ENCODE data around the gene CPTP.

CPTP gene

GRCh38 chr1:1347026-1347595 is 22.5 kb downstream of the CPTP start:
- no peak for DNase-seq (ENCODE audit: low read depth in 1 of 2, low spot score in 1 of 2)

- no peak for DNase-seq (ENCODE audit: low read depth in 1 of 2, low spot score in 1 of 2)
These were observed 23.2 kb downstream of the CPTP start for GRCh38 chr1:1347663-1348419.

DNA sequence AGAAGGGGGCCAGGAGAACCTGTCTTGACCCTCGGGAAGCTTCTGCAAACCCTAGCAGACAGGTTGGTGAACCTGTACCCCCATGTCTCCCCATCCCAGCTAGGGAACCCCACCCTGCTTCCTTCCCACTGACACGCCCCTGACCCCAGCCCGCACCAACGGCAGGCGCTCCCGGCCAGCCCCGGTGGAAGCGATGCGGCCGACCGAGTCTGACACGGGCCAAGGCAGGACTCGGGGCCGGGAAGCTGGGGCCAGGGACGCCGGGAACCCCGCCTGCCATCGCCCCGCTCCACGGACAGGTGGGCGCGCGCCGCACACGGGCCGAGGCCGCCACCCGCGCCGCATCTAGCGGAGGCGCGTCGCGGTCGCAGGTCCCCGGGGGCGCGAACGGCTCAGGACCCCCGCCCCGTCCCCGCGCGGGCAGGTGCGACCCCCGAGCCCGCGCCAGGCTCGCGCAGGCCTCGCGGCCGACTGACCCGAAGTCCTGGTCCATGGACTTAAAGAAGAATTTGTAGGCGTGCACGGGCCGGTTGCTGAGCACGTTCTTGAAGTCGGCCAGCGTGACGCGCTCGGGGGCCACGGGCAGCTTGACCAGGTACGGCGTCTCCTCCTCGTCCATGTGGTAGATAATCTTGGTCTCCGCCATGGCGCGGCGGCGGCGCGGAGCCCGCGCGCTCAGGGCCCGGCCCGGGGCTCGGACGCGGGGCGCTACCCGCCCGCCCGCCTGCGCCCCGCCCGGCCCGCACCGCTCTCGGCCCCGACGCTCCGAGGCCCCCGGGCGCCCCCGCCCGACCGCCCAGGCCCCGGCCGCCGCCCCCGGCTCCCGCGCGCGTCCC is 24.0 kb downstream of the CPTP start:
- DNase-seq (ENCODE audit: low read depth in 1 of 2, low spot score in 1 of 2), result no peak

DNA sequence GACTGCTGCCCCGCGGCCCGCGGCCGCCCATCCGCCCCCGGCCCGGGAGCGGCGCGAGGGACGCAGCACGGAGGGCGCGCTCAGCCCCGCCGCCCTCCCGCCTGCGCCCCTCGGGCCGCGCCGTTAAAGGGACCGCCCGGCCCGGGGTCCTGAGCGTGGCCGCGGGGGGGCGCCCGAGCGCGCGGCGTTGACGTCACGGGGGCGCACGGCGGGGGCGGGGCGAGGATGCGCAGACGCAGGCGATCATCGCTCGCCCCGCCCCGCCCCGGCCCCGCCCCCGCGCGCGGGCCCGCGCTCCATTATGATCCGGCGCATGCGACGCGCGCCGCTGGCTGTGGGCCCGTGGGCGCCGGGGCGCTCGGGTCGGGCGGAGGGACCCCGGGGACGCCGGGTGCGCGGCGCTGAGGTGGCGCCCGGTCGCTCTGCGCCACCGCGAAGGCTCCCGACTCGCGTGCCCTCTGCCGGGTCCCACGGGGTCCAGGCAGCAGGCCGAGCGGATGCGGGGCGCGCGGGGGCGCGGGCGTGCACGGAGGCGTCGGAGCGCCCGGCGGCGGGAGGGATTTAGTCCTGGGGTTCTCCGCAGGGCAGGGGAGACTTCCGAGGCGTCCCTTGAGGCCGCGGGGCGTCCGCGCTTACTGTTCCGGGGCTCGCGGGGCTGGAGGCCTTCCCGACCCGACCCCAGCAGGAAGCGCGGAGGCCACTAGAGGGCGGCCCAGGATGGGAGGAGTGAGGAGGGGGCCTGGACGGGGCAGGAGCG is 24.8 kb downstream of the CPTP start, which contains the start of gene DVL1:
DVL1 (minus strand) TSS at position 163 of the 757 bp plus-strand sequence. CDS start 353 bp downstream, outside the sequence.
- DNase-seq (ENCODE audit: low read depth in 1 of 2, low spot score in 1 of 2), result peak; percentile 61 to 67

GRCh38 chr1:1351511-1352427 is 27.2 kb downstream of the CPTP start:
- no peak for DNase-seq (ENCODE audit: low read depth in 1 of 2, low spot score in 1 of 2)

DNA sequence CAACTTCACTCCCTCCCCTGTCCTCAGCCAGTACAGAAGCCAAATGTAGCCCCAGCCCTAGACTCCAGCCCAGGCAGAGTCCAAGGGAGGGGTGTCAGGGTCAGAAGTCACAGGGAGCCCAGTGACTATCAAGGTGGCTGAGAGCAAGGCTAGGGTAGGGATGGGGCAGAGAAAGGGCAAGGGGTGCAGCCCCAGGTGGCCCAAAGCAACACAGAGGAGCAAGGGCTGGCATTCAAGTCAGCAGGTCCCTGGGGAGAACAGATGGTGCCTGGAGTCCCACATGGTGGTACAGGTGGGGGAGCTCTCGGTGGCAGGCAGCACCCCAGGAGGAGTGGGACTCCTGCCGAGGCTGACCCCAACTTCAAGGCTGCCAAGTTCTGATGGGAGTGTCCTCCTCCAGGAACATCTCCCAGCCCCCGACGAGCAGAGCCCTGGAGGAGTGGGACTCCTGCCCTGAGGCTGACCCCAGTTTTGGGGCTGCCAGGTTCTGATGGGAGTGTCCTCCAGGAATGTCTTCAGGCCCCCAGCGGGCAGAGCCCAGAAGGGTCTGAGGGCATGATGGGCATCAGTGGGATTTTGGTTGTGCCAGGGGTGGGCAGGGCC is 28.3 kb downstream of the CPTP start:
- DNase-seq (ENCODE audit: low read depth in 1 of 2, low spot score in 1 of 2), result no peak

DNA sequence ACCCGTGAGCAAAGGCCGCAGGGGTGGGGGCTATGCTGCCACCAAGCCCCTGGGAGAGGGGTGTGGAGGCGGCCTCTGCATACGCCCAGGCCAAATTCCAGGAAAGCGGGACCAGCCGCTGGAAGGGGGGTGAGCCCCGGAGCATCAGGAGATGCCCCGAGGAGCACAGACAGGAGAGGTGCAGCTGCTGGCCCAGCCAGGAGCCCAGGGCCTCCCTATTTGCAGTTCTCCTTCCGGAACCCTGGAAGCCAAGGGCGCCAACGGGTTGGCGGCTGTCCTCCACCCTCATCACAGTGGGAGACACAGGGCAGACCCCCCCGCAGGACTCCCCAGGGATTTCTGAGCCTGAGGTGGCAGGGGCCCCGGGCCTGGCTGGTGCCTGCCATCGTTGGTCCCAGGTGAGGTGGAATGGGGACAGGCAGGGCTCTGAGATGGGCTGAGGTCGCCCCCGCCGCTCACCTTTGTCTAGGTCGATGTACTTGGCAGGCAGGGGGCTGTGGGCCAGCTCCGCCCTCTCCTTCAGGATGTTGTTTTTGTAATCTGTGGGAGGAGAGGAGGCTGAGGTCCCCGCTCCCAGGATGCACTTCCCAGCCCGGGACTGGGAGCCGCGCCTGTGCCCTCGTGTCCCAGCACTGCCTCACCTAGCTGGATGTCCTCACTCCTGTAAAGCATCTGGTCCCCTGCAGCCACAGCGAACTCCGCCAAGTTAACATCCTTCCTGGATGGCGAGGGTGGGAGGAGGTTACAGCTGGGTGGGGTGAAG is 29.0 kb downstream of the CPTP start:
- DNase-seq (ENCODE audit: low read depth in 1 of 2, low spot score in 1 of 2), result no peak

DNA sequence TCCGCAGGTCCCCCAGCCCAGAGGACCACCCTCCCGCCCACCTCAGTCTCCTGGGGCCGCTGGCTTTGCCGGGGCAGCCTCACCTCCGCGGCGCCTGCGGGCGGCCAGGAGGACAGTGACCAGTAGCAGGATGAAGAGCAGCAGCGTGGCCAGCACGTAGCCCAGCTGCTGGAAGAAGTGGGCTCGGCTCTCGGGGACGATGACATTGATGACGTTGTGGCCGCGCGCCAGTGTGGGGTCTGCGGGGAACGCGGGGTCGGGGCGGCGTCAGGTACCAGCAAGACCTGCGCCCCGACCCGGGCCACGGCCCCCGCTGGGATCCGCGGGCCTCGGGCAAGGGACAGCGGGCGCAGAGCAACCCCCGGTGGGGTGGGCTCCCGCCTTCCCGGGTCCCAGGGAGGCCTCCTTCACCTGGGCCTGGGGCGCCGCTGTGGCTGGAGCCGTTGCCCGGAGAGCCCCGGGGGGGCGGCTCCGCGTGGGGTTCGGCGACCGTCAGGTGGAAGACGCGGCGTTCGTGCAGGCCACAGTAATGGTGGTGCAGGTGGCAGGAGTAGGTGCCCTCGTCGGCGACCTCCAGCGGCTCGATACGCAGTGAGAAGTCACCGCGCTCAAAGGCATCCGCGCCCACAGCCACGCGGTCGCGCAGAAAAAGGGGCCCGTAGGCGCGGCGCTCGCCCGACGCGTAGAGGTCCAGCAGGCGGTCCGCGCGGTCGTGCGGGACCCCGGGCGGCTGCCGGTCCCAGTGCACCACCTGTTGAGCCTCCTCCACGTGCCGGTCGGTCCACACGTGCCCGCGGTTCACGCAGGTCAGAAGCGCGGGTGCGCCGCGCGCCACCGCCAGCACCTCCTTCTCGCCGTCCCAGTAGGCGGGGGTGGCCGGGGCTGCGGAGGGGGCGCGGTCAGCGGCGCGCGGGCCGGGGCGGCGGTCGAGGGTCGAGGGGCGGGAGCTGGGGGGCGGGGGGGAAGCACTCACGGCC is 30.0 kb downstream of the CPTP start:
- no peak for DNase-seq (ENCODE audit: low read depth in 1 of 2, low spot score in 1 of 2)

- DNase-seq (ENCODE audit: low read depth in 1 of 2, low spot score in 1 of 2), result no peak
These were observed 30.8 kb downstream of the CPTP start for GRCh38 chr1:1355416-1355815.

- no peak for DNase-seq (ENCODE audit: low read depth in 1 of 2, low spot score in 1 of 2)
These were observed 31.7 kb downstream of the CPTP start for GRCh38 chr1:1356166-1356795.

DNA sequence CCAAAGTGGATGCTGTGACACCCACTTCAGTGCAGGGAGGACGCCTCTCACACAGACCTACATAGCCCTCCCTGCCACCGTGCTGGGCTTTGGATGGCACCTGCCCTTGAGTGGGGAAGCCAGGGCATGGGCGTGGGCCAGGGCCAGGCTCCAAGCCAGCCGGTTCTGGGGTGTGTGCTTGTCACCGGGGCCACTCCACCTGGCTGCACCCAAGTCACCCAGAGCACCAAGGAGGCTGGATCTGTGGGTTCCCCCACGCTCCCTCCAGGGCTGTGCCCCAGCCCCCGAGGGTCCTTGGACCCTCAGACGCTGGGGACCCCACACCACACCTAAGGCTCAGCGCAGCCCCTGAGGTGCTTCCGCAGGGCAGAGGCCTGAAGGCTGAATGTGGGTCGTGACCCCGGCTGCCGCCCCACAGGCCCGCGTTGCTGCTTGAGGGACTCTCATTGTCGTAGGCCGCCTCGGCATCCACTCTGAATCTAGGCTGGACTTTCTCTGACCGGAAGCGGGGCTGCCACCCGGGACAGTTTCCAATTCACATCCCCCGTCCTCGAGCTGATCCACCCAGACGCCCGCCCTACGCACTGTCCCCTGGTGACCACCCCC is 32.3 kb downstream of the CPTP start:
- no peak for DNase-seq (ENCODE audit: low read depth in 1 of 2, low spot score in 1 of 2)

DNA sequence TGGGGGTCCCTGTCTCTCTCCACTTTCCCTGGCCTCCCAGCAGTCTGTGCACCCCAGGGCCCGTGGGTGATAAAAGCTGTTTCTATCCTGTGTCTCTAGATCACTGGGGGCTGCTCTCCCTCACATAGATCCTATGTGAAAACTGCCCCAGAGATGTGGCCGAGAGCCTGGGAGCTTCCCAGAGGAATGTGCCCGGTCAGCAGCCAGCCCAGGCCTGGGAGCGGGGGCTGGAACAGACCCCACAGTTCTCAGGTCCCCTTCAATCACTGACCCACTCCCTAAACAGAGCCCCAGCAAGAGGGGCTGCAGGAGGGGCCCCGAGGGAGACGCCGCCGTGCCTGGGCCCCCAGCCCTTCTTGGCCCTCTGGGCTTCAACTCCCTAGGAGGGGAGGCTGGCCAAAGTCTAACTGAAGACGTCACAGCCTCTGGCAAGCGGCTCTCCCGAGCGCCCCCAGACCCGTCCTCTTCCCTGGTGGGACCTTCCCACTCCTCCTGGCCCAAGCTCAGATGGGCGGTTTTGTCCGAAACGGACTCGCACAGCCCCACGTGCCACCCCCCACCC is 33.4 kb downstream of the CPTP start:
- DNase-seq (ENCODE audit: low read depth in 1 of 2, low spot score in 1 of 2), result no peak

DNA sequence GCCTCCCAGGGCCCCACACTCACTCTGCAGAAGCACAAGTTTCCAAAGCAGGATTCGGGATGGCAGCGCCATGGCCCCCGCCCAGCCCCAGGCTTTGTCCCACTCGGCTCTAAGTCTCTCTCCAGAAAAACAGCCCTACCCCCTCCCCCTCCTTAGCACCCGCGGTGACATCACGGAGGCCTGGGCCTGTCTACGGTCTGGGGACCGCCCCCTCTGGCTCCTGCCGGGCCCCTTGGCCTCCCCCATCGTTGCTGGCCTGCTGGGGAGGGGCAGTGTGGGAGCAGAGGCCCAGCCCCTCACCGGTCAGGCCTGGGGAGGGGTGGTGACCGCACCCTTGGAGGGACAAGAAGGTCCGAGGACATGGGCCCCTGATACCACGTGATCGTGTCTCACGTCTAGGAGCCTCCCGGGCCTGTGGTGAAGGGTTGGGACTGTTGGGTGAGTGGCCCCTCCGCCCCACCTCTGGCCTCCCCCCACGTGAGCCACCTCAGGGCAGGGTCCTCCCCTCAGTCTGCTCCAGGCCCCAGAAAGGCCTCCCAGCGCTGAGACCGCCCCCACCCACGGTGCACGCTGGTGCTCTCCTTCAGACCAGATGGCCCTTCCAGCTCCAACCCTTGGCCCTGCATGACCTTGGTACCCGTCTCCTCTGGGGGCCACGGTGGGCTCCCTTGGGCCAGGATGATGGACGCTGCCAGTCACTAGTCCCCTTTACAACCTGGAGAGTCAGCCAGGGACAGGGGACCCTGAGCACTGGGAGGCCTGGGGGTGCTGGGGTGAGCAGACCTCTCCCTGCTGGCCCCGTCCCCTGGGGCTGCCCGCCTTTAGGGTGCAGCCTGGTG is 34.0 kb downstream of the CPTP start, which contains the start of gene MXRA8:
MXRA8 (minus strand) TSS at position 123 of the 839 bp plus-strand sequence; CDS start at position 72, 51 bp downstream.
- DNase-seq (ENCODE audit: low read depth in 1 of 2, low spot score in 1 of 2), result no peak

DNA sequence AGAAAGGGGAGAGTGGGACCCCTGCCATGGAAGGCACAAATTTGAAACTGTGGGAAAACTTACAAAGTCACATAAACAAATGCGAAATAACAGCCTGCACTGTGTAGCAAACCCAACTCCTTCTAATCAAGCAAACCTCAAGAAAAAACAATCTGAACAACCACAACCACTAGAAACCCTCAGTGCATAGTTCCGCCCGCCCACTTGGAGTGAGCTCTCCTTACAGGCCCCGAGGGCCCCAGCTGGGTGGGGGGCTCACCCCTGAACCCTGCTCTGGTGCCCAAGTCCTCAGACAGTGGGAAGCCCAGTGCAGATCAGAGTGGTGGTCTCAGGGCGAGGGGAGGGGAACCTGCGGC is 34.7 kb downstream of the CPTP start:
- DNase-seq (ENCODE audit: low read depth in 1 of 2, low spot score in 1 of 2), result no peak

DNA sequence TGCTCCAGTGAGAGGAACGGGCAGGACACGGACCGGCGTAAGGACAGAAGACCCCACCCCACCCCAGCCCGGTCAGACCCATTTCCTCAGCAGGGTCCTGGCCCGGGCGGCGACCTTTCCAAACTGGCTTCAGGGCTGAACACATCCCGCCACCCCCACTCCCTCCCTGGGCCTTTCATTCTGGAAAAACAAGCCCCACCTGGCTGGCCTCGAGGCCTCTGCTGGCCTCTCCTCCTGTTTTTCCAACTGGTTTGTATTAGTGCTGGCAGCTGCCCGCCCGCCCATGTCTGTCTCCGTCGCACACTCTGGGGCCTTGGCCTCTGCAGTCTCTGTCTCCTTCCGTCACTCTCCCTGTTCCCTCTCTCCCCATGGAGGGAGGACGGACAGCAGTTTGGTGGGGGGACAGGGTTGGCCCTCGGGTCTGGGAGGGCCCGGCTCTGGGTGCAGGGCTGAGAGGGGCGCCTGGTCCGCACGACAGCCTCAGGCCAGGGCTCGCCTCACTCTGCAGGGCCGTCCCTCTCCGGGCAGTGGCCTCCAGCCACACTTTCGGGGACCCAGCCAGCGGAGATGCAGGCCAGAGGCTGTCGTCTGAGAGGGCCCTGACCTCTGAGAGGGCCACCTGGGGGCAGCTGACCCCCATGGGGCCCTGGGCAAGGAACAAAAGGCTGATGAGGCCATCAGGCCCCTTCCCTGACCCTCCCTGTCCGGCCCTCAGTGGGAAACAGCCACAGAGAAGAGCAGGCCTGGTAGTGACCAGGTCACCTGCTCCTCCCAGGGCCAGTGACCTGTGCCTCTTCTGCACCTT is 35.3 kb downstream of the CPTP start:
- DNase-seq (ENCODE audit: low read depth in 1 of 2, low spot score in 1 of 2), result no peak
